Esophagus squamous epithelium (tissue), 5 donors: ENCODE measurements around the gene DCST2. TPM values are rescaled to one million over a fixed set of nuclear protein-coding genes. Genes with fewer than 3 reads are reported as not detected.
"Not testable (repeated sequence)": the region's sequence is repeated elsewhere in the genome, so short reads cannot be mapped to it uniquely, and the experiment has no call there.

Source experiments
- DNase-seq: peaks from one replicate; lab custom pipeline; 2025; lab: John Stamatoyannopoulos, UW
- H3K27ac ChIP-seq, 4 donors: fragments of 200-600 bp; sonication (generic); one replicate each; pipeline ENCODE4 v1.5.1; 2016 to 2019; ENCODE audit warnings: mild to moderate bottlenecking in 1 of 4
- H3K27me3 ChIP-seq, 4 donors: fragments of 200-600 bp; sonication (generic); 1 replicate in 3 of 4; 2 replicates in 1 of 4; pipeline versions ENCODE4 v1.5.1 to v1.6.0; 2017 to 2021; ENCODE audit warnings: antibody characterized with exemption in 1 of 4
- H3K36me3 ChIP-seq, 3 donors: fragments of 200-600 bp; sonication (generic); one replicate each; pipeline ENCODE4 v1.5.1; 2016 to 2019
- H3K4me1 ChIP-seq, 3 donors: fragments of 200-600 bp; sonication (generic); one replicate each; pipeline ENCODE4 v1.5.1; 2017 to 2019
- H3K4me3 ChIP-seq, 4 donors: fragments of 200-600 bp; sonication (generic); 1 replicate in 3 of 4; 2 replicates in 1 of 4; pipeline ENCODE4 v1.5.1; 2016 to 2019; ENCODE audit warnings: mild to moderate bottlenecking in 2 of 4, moderate library complexity in 1 of 4
- H3K9me3 ChIP-seq, 3 donors: fragments of 200-600 bp; sonication (generic); one replicate each; pipeline ENCODE4 v1.5.1; 2016 to 2019
- POLR2A ChIP-seq, 4 donors: fragments of 450-650 bp; IDR thresholded peaks; one replicate each; pipeline ENCODE4 v1.6.1; 2017; ENCODE audit warnings: antibody characterized with exemption in 4 of 4, mild to moderate bottlenecking in 4 of 4, moderate library complexity in 3 of 4
- WGBS, 2 donors: methylation state at CpG; one replicate each; pipeline ENCODE4 v1.1.5; 2018; 5-methylcytosine and 5-hydroxymethylcytosine counted together
- intact Hi-C: fragments of 100-400 bp; cut with DNase I; formaldehyde crosslinking; loops from one replicate; pipeline ENCODE4 v1.15.0; 2022
- total RNA-seq, 4 donors: library from RNA; depleted of rRNA; stranded (reverse); fragments of >200 nt; gene quantifications; one replicate each; pipeline ENCODE4 v1.1.0, GENCODE V29; 2016
- TF ChIP-seq, protein P1 (sequence below), 6 experiments: fragments of 450-650 bp in 4 of 6; fragments of 200-600 bp in 2 of 6; sonication (generic) in 2 of 6; IDR thresholded peaks; one replicate each; pipeline ENCODE4 v1.5.1; 2016 to 2019; ENCODE audit warnings: antibody characterized with exemption in 6 of 6, mild to moderate bottlenecking in 4 of 6, moderate library complexity in 4 of 6
- donor health status: DM: yes; HTN: yes; CAD: no.

DCST2 gene
- total RNA-seq, 4 donors from 2014 or later = 0.11 to 8.2 (median 0.18) TPM

DNA sequence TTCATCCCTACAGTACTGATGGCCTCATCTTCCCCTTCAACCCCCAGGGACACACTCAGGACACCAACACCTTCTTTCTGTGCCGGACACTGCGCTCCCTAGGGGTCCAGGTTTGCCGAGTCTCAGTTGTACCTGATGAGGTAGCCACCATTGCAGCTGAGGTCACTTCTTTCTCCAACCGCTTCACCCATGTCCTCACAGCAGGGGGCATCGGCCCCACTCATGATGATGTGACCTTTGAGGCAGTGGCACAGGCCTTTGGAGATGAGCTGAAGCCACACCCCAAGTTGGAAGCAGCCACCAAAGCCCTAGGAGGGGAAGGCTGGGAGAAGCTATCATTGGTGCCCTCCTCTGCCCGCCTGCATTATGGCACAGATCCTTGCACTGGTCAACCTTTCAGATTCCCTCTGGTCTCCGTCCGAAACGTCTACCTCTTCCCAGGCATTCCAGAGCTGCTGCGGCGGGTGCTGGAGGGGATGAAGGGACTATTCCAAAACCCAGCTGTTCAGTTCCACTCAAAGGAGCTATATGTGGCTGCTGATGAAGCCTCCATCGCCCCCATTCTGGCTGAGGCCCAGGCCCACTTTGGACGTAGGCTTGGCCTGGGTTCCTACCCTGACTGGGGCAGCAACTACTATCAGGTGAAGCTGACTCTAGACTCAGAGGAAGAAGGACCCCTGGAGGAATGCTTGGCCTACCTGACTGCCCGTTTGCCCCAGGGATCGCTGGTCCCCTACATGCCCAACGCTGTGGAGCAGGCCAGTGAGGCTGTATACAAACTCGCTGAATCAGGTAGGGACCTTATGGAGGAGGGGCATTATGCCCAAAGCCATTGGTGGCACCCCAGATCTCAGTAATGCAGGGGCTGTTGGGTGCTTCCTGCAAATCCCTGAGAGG is 45.3 kb downstream of the DCST2 start:
- Histone ChIP-seq H3K36me3 (peaks cover 14 to 69% (median 15%) of the 10 kb centered on the region in 3 donors), H3K9me3 (no peaks in the 10 kb centered on the region), H3K4me1 (peaks cover 9 to 54% (median 10%) of the 10 kb centered on the region in 3 donors), H3K27ac (no peak overlapping the region), H3K27me3 (no peaks in the 10 kb centered on the region), H3K4me3 (no peak overlapping the region)
- intact Hi-C loops = no loop called here
- 91 to 93% methylated on average over 7 to 13 of the region's 17 CpGs for WGBS, 2 donors
- TF ChIP-seq, protein P1, sequence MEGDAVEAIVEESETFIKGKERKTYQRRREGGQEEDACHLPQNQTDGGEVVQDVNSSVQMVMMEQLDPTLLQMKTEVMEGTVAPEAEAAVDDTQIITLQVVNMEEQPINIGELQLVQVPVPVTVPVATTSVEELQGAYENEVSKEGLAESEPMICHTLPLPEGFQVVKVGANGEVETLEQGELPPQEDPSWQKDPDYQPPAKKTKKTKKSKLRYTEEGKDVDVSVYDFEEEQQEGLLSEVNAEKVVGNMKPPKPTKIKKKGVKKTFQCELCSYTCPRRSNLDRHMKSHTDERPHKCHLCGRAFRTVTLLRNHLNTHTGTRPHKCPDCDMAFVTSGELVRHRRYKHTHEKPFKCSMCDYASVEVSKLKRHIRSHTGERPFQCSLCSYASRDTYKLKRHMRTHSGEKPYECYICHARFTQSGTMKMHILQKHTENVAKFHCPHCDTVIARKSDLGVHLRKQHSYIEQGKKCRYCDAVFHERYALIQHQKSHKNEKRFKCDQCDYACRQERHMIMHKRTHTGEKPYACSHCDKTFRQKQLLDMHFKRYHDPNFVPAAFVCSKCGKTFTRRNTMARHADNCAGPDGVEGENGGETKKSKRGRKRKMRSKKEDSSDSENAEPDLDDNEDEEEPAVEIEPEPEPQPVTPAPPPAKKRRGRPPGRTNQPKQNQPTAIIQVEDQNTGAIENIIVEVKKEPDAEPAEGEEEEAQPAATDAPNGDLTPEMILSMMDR (IDR thresholded peaks at IDR 0.05) = no peak
- TF ChIP-seq POLR2A (IDR thresholded peaks at IDR 0.05) = no peak
- DNase-seq = no peak

DNA sequence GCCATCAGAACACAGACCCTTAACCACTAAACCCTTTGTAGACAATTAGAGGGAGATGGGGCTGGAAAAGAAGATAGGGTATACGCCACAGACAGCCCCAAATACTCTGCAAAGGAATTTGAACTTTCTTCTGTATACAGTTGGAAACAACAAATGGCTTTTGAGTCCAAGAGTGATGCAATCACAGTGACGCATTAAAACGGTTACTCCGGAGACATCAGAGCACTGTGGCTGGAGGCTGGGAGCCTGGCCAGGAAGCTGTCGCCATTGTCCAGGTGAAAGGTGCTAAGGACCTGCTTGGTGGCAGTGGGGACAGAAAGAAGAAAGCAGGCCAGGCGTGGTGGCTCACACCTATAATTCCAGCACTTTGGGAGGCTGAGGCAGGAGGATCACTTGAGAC is 46.3 kb downstream of the DCST2 start:
- Histone ChIP-seq H3K36me3 (peaks cover 14 to 59% (median 15%) of the 10 kb centered on the region in 3 donors), H3K9me3 (no peaks in the 10 kb centered on the region), H3K27ac (no peak overlapping the region), H3K4me1 (peaks cover 14 to 61% (median 15%) of the 10 kb centered on the region in 3 donors), H3K4me3 (no peak overlapping the region), H3K27me3 (no peaks in the 10 kb centered on the region)
- no peak for TF ChIP-seq POLR2A (IDR thresholded peaks at IDR 0.05)
- TF ChIP-seq, protein P1 (IDR thresholded peaks at IDR 0.05) = no peak
- 25 to 61% methylated on average over 4 to 5 of the region's 6 CpGs for WGBS, 2 donors
- intact Hi-C loops = no loop called here
- DNase-seq = no peak

DNA sequence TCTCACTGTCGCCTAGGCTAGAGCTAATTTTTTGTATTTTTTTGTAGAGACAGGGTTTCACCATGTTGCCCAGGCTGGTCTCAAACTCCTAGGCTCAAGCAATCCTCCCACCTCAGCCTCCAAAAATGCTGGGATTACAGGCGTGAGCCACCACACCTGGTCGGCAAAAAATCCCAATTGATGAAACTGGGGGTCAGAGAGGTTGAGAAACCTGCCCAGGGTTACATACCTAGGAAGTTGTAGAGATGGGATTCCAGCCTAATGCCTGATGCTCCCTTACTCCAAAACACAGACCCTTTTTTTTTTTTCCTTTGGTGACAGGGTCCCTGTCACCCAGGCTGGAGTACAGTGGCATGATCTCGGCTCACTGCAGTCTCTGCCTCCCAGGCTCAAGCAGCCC is 46.8 kb downstream of the DCST2 start:
- intact Hi-C loops = not testable (repeated sequence)

DNA sequence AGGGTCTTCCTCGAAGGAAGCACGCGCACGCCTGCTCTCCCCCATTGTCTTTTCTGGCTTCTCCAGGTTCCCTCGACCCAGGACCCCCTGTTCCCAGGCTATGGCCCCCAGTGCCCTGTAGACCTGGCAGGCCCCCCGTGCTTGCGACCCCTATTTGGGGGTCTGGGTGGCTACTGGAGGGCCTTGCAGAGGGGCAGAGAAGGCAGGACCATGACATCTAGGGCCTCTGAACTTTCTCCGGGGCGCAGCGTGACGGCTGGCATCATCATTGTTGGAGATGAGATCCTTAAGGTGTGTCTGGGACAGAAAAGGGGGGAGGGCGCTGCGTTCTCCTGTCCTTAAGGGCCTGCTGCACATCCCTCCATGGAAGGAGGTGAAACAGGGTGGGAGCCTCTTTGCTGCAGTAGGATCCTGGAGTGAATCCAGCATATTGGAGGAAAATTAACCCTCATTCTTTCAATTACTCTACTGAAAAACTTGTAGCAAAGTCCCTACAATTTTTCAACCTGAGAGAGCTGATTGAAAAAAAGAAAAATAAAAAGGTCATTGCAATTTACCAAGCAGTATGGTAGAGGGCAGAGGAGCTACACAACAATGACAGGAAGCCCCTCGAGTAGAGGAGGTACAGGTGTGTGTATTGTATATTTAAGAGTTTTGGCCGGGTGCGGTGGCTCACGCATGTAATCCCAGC is 49.7 kb downstream of the DCST2 start:
- Histone ChIP-seq H3K4me1 (peaks cover 15 to 53% (median 17%) of the 10 kb centered on the region in 3 donors), H3K9me3 (no peaks in the 10 kb centered on the region), H3K27ac (peak overlapping the region; percentile 66 to 88 (median 85)), H3K4me3 (peak overlapping the region; percentile 45 to 76 (median 67)), H3K36me3 (peaks cover 2 to 43% (median 7%) of the 10 kb centered on the region in 3 donors), H3K27me3 (no peaks in the 10 kb centered on the region)
- TF ChIP-seq, protein P1 (IDR thresholded peaks at IDR 0.05) = no peak
- no peak for TF ChIP-seq POLR2A (IDR thresholded peaks at IDR 0.05)
- 7 to 8% methylated on average over 9 to 16 of the region's 17 CpGs for WGBS, 2 donors
- DNase-seq = no peak
- intact Hi-C loops = no loop called here

More for the DNA sequence above, 46.8 kb downstream of the DCST2 start:
- DNase-seq, H3K27ac ChIP-seq, H3K27me3 ChIP-seq, H3K9me3 ChIP-seq, H3K4me3 ChIP-seq: not testable (repeated sequence)
- peaks cover 15 to 62% (median 17%) of the 10 kb centered on the region in 3 donors for H3K4me1 ChIP-seq
- peaks cover 14 to 53% (median 15%) of the 10 kb centered on the region in 3 donors for H3K36me3 ChIP-seq
- 81 to 98% methylated on average over 3 of the region's 4 CpGs for WGBS, 2 donors

DNA sequence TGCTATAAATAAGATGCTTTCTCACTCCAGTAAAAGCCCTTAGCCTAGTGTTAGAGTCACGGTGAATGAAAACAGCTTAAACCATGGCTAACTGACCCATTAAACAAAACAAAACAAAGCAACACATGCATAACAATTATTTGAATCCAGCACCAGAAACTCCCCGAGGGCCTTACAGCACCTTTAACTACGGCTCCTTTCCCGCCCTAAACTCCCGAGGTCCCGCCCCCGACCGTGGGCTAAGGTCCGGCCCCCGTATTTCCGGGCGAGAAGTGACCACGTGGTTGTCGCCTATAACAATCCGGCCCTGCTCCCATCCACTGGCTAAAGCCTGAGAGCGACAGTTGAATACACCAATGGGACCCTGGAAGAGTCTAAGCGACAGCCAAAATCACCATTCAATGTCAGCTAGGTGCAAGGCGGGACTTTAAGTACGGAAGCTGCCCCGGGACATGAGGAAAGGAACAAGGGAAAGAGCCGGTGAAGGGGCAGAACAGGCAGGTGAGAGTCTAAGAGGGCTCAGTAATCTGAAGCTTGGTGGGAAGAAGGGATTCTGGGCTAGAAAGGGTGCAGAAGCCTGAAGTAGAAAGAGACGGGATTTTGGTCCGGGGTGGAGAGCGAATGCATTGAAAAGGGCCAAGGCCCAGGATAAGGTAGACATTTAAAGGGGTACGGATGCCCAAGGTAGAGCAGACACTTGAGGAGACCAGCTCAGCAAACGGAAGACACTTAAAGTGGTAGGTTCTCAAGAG is 50.5 kb downstream of the DCST2 start, which contains the start of gene FLAD1:
TSS of gene FLAD1 (plus strand) at position 448 of the 752 bp plus-strand sequence. CDS start 351 bp downstream, outside the sequence.
- Histone ChIP-seq H3K9me3 (no peaks in the 10 kb centered on the region), H3K4me1 (peaks cover 15 to 45% (median 17%) of the 10 kb centered on the region in 3 donors), H3K27me3 (no peaks in the 10 kb centered on the region), H3K27ac (peak within 1 kb of the TSS; percentile 66 to 88 (median 85)), H3K36me3 (peaks cover 0 to 40% (median 6%) of the 10 kb centered on the region in 3 donors), H3K4me3 (peak within 1 kb of the TSS; percentile 45 to 76 (median 67))
- intact Hi-C loops = no loop called here
- peak; percentile 97 for DNase-seq
- peak in 2 of 4 donors; percentile 54 to 85 for TF ChIP-seq POLR2A (IDR thresholded peaks at IDR 0.05)
- TF ChIP-seq, protein P1 (IDR thresholded peaks at IDR 0.05) = peak in 1 of 6 experiments; percentile 4
- 0% methylated on average over 20 to 24 of the region's 26 CpGs for WGBS, 2 donors
